ENCODE measurements around the gene LDLR.

DNA sequence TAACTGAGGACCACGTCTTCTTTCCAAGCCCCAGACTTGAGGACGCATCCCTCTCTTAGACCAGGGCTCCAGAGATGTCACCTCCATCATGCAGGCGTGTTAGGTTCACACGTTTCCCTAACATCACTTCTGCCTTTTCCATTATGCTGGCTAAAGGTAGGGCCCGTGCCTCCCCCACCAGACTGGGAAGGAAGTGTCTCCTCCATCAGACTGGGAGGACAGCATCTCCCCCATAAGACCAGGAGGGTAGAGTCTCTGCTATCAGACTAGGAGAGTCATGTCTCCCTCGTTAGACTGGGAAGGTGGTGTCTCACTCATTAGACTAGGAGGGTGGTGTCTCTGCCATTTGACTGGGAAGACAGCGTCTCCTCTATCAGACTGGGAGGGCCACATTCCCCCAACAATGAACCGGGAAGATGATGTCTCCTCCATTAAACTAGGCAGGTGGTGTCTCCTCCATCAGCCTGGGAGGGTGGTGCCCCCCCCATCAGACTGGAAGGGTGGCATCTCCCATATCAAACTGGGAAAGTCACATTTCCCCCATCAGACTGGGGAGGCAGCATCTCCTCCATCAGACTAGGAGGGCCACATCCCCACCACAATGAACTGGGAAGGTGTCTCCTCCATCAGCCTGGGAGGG, 84.4 kb downstream of the LDLR start:
- no peak for TF ChIP-seq POLR2A (IDR thresholded peaks at IDR 0.05; ENCODE audit: low read depth, low read length)
- no peak for TF ChIP-seq POLR2AphosphoS5 (IDR thresholded peaks at IDR 0.05; ENCODE audit: low read depth, low read length)
- TF ChIP-seq TAF1 (IDR thresholded peaks at IDR 0.05; ENCODE audit: borderline replicate concordance, low read depth, low read length): no peak
